CD14-positive monocyte (primary cell): ENCODE measurements around the gene PLCH2. TPM values are rescaled to one million over a fixed set of nuclear protein-coding genes. Genes with fewer than 3 reads are reported as not detected.

Experiments
- DNase-seq, 3 donors: peaks; one replicate each; pipeline ENCODE4 v3.0.0-alpha.2; 2011 to 2022
- H2AFZ ChIP-seq: 2 replicates; pipeline ENCODE4 v1.6.0; 2012; ENCODE audit warnings: mild to moderate bottlenecking, low read depth, low read length, inconsistent platforms; ENCODE audit not compliant: insufficient read depth, poor library complexity, severe bottlenecking
- H3K27ac ChIP-seq, 2 donors: 1 replicate in 1 of 2; 2 replicates in 1 of 2; pipeline ENCODE4 v1.5.1; 2012 to 2013; ENCODE audit warnings: low read length in 2 of 2, control low read depth in 1 of 2, inconsistent platforms in 1 of 2, low read depth in 1 of 2, mild to moderate bottlenecking in 1 of 2
- H3K27me3 ChIP-seq, 2 donors: one replicate each; pipeline versions ENCODE4 v1.6.0 to v1.6.1; 2011 to 2013; ENCODE audit warnings: low read length in 2 of 2; ENCODE audit not compliant: control insufficient read depth in 2 of 2, insufficient read depth in 2 of 2
- H3K36me3 ChIP-seq, 2 donors: replicated peaks in 1 of 2; 1 replicate in 1 of 2; 2 replicates in 1 of 2; pipeline versions ENCODE4 v1.5.1 to v1.6.1; 2012 to 2013; ENCODE audit warnings: low read length in 2 of 2, control low read depth in 1 of 2, inconsistent platforms in 1 of 2, mild to moderate bottlenecking in 1 of 2; ENCODE audit not compliant: insufficient read depth in 2 of 2, control insufficient read depth in 1 of 2
- H3K4me1 ChIP-seq, 2 donors: 1 replicate in 1 of 2; 2 replicates in 1 of 2; pipeline versions ENCODE4 v1.5.1 to v1.6.1; 2012 to 2013; ENCODE audit warnings: low read length in 2 of 2, control low read depth in 1 of 2, inconsistent platforms in 1 of 2, mild to moderate bottlenecking in 1 of 2, moderate library complexity in 1 of 2; ENCODE audit not compliant: insufficient read depth in 2 of 2, control insufficient read depth in 1 of 2
- H3K4me2 ChIP-seq: replicated peaks from 2 replicates; pipeline ENCODE3; 2012; ENCODE audit warnings: low read length, moderate library complexity, mild to moderate bottlenecking; ENCODE audit not compliant: poor library complexity, severe bottlenecking; ENCODE audit errors: extremely low read depth
- H3K4me3 ChIP-seq, 3 experiments: fragments of 200-600 bp in 1 of 3; sonication (generic) in 1 of 3; replicated peaks in 1 of 3; 1 replicate in 2 of 3; 2 replicates in 1 of 3; pipeline ENCODE4 v1.5.1; 2011 to 2013; ENCODE audit warnings: low read length in 3 of 3, mild to moderate bottlenecking in 3 of 3, control low read depth in 2 of 3, low read depth in 2 of 3, inconsistent platforms in 1 of 3, moderate library complexity in 1 of 3
- H3K79me2 ChIP-seq: 2 replicates; pipeline ENCODE4 v1.6.0; 2012; ENCODE audit warnings: mild to moderate bottlenecking, control low read depth, inconsistent platforms, low read length, moderate library complexity; ENCODE audit not compliant: insufficient read depth
- H3K9ac ChIP-seq: 2 replicates; pipeline ENCODE4 v1.6.0; 2017; ENCODE audit warnings: low read length, mild to moderate bottlenecking; ENCODE audit not compliant: insufficient read depth, poor library complexity, severe bottlenecking
- H3K9me3 ChIP-seq, 2 donors: replicated peaks in 1 of 2; 1 replicate in 1 of 2; 2 replicates in 1 of 2; pipeline versions ENCODE4 v1.5.1 to v1.6.1; 2012 to 2013; ENCODE audit warnings: low read length in 2 of 2, control low read depth in 1 of 2; ENCODE audit not compliant: control insufficient read depth in 1 of 2, insufficient read depth in 1 of 2
- H4K20me1 ChIP-seq: 2 replicates; pipeline ENCODE4 v1.6.0; 2012; ENCODE audit warnings: mild to moderate bottlenecking, low read length, control low read depth, moderate library complexity; ENCODE audit not compliant: insufficient read depth
- H3K27ac Mint-ChIP-seq, 7 donors: one replicate each; pipeline ENCODE4 v1.8.0; 2020; ENCODE audit warnings: mild to moderate bottlenecking in 7 of 7, mixed read lengths in 7 of 7, moderate library complexity in 6 of 7, inconsistent platforms in 2 of 7
- H3K27me3 Mint-ChIP-seq, 3 donors: one replicate each; pipeline ENCODE4 v1.8.0; 2021 to 2022; ENCODE audit warnings: low read depth in 3 of 3, mild to moderate bottlenecking in 3 of 3, mixed read lengths in 3 of 3, moderate library complexity in 3 of 3, inconsistent platforms in 1 of 3
- H3K36me3 Mint-ChIP-seq, 2 donors: one replicate each; pipeline ENCODE4 v1.8.0; 2020; ENCODE audit warnings: mixed read lengths in 2 of 2, inconsistent platforms in 1 of 2, mild to moderate bottlenecking in 1 of 2
- H3K4me1 Mint-ChIP-seq: one replicate; pipeline ENCODE4 v1.8.0; 2020; ENCODE audit warnings: mild to moderate bottlenecking, mixed read lengths
- H3K4me3 Mint-ChIP-seq, 2 donors: one replicate each; pipeline ENCODE4 v1.8.0; 2020; ENCODE audit warnings: mild to moderate bottlenecking in 2 of 2, mixed read lengths in 2 of 2, moderate library complexity in 1 of 2
- H3K9me3 Mint-ChIP-seq, 7 donors: one replicate each; pipeline ENCODE4 v1.8.0; 2020 to 2022; ENCODE audit warnings: mixed read lengths in 7 of 7, mild to moderate bottlenecking in 6 of 7, moderate library complexity in 6 of 7, inconsistent platforms in 2 of 7
- CTCF ChIP-seq: fragments of 200-600 bp; IDR thresholded peaks from one replicate; pipeline ENCODE4 v1.8.0; 2022; ENCODE audit warnings: antibody characterized with exemption, mild to moderate bottlenecking
- WGBS: methylation state at CpG from one replicate; pipeline ENCODE4 v1.1.5; 2013; ENCODE audit warnings: missing lambda C conversion rate; ENCODE audit not compliant: insufficient coverage; 5-methylcytosine and 5-hydroxymethylcytosine counted together
- intact Hi-C, 2 donors: fragments of 100-400 bp; cut with micrococcal nuclease; formaldehyde crosslinking; loops; one replicate each; pipeline versions ENCODE4 v1.15.0 to v1.15.1; 2023
- polyA plus RNA-seq, 3 donors: library from polyadenylated mRNA; depleted of rRNA in 1 of 3; unstranded in 2 of 3; stranded (reverse) in 1 of 3; fragments of 300-500 nt in 2 of 3; fragments of >200 nt in 1 of 3; fragmentation: Illumina TruSeq in 2 of 3; gene quantifications; 1 replicate in 2 of 3; 2 replicates in 1 of 3; pipeline ENCODE4 v1.2.3, GENCODE V29; 2012 to 2021

The PLCH2 gene
- polyA plus RNA-seq, 3 donors: 1.2 TPM; not detected in 2

- WGBS: 84% methylated on average over 7 of the region's 10 CpGs
- H3K4me3 Mint-ChIP-seq: no peak overlapping the region
- H3K27me3 Mint-ChIP-seq: peaks cover 0 to 4% (median 1%) of the 10 kb centered on the region in 3 donors
- Histone ChIP-seq H3K9ac (no peak overlapping the region), H3K4me2 (no peak overlapping the region), H3K9me3 (no peaks in the 10 kb centered on the region), H3K79me2 (no peaks in the 10 kb centered on the region), H4K20me1 (no peaks in the 10 kb centered on the region), H3K4me3 (no peak overlapping the region), H3K27me3 (no peaks in the 10 kb centered on the region), H3K27ac (no peak overlapping the region), H3K36me3 (no peaks in the 10 kb centered on the region), H2AFZ (no peak overlapping the region), H3K4me1 (no peaks in the 10 kb centered on the region)
- H3K4me1 Mint-ChIP-seq: no peaks in the 10 kb centered on the region
- intact Hi-C loops: no loop called here
- TF ChIP-seq CTCF: no peak
- H3K9me3 Mint-ChIP-seq: no peaks in the 10 kb centered on the region
- H3K27ac Mint-ChIP-seq: no peak overlapping the region
- H3K36me3 Mint-ChIP-seq: no peaks in the 10 kb centered on the region
- DNase-seq: no peak
Observed at GRCh38 chr1:2481885-2482284, 5.8 kb downstream of the PLCH2 start.

GRCh38 chr1:2482588-2482987 is 6.5 kb downstream of the PLCH2 start:
- no peak for TF ChIP-seq CTCF
- no peak for DNase-seq
- H3K27ac ChIP-seq: no peak overlapping the region
- 88% methylated on average over 11 of the region's 11 CpGs for WGBS
- Mint-ChIP-seq H3K9me3 (peaks cover 0 to 4% (median 0%) of the 10 kb centered on the region in 7 donors), H3K4me1 (no peaks in the 10 kb centered on the region), H3K27me3 (peaks cover 0 to 4% (median 1%) of the 10 kb centered on the region in 3 donors), H3K4me3 (no peak overlapping the region), H3K27ac (no peak overlapping the region), H3K36me3 (no peaks in the 10 kb centered on the region)
- H3K9me3 ChIP-seq: peaks cover 0 to 1% of the 10 kb centered on the region in 2 donors
- H3K4me1 ChIP-seq: no peaks in the 10 kb centered on the region
- no peaks in the 10 kb centered on the region for H3K79me2 ChIP-seq
- intact Hi-C loops: no loop called here
- H2AFZ ChIP-seq: no peak overlapping the region
- H3K9ac ChIP-seq: no peak overlapping the region
- H3K36me3 ChIP-seq: no peaks in the 10 kb centered on the region
- no peak overlapping the region for H3K4me2 ChIP-seq
- no peak overlapping the region for H3K4me3 ChIP-seq
- no peaks in the 10 kb centered on the region for H3K27me3 ChIP-seq
- H4K20me1 ChIP-seq: no peaks in the 10 kb centered on the region
